ENCODE data around the gene COG4. TPM values are rescaled to one million over a fixed set of nuclear protein-coding genes. Genes with fewer than 3 reads are reported as not detected.

Gene COG4
- polyA plus RNA-seq, 4 donors: 59.1 to 75.4 (median 67.5) TPM

DNA sequence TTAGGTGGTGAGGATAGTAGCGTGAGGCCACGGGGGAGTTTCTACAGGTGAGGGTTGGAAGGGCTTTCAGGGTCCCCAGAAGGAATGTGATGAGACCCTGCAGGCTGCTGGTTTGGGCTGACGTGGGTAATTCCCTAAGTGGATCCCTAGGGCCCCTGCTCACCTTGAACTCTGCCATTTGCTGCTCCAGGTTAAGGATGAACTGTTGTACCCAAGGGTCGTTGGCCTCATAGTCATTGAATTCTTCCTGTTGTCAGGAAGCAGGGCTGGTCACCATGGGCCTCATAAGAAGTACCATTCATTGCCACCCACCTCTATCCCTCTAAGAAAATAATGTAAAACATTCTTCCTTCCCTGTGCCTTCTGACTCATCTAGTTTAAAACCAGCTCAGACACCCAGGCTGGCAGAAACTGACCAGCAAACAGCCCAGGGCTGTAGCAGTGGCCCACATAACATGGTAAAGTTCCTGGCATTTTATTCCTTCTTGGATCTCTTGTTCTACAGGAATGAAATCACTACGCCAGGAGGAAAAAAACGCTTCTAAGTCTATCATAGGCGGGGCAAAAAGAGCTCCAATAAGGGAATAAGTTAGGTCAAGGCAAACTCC, 41.3 kb downstream of the COG4 start:
- DNase-seq (ENCODE audit: low read depth in 4 of 4, low spot score in 2 of 4): no peak

- no peak for DNase-seq (ENCODE audit: low read depth in 4 of 4, low spot score in 2 of 4)
Observed at GRCh38 chr16:70480127-70481105, 42.9 kb downstream of the COG4 start.

- no peak for DNase-seq (ENCODE audit: low read depth in 4 of 4, low spot score in 2 of 4)
Observed at GRCh38 chr16:70478912-70479341, 44.4 kb downstream of the COG4 start.

- DNase-seq (ENCODE audit: low read depth in 4 of 4, low spot score in 2 of 4): no peak
Observed at GRCh38 chr16:70478169-70478568, 45.2 kb downstream of the COG4 start.

GRCh38 chr16:70476272-70477020, 46.9 kb downstream of the COG4 start:
- DNase-seq (ENCODE audit: low read depth in 4 of 4, low spot score in 2 of 4): no peak

- no peak for DNase-seq (ENCODE audit: low read depth in 4 of 4, low spot score in 2 of 4)
Observed at GRCh38 chr16:70475054-70475871, 48.1 kb downstream of the COG4 start.

DNA sequence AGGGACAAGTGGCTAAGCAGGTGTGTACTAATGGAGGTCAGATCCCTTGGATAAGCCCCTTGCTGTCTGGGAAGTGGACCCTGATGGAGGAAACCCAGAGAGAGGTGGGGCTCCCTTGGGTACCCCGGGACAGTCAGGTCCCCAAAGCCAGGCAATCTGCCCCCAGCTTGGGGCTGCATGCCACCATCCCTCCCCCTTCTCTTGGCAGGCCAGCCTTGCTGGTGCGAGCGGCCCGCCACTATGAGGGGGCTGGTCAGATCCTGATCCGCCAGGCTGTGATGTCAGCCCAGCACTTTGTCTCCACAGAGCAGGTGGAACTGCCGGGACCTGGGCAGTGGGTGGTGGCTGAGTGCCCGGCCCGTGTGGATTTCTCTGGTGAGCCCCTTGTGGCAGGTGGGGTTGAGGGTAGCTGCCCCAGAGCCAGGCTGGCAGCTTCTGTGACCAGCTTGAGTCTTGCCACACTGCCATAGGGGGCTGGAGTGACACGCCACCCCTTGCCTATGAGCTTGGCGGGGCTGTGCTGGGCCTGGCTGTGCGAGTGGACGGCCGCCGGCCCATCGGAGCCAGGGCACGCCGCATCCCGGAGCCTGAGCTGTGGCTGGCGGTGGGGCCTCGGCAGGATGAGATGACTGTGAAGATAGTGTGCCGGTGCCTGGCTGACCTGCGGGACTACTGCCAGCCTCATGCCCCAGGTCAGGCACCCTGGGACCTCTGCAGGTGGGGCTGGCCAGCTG, 48.9 kb downstream of the COG4 start:
- no peak for DNase-seq (ENCODE audit: low read depth in 4 of 4, low spot score in 2 of 4)

- no peak for DNase-seq (ENCODE audit: low read depth in 4 of 4, low spot score in 2 of 4)
Observed at GRCh38 chr16:70473446-70474319, 49.7 kb downstream of the COG4 start.

GRCh38 chr16:70472786-70473433, 50.4 kb downstream of the COG4 start:
- no peak for DNase-seq (ENCODE audit: low read depth in 4 of 4, low spot score in 2 of 4)

GRCh38 chr16:70470927-70471341, 52.4 kb downstream of the COG4 start:
- DNase-seq (ENCODE audit: low read depth in 4 of 4, low spot score in 2 of 4): no peak

DNA sequence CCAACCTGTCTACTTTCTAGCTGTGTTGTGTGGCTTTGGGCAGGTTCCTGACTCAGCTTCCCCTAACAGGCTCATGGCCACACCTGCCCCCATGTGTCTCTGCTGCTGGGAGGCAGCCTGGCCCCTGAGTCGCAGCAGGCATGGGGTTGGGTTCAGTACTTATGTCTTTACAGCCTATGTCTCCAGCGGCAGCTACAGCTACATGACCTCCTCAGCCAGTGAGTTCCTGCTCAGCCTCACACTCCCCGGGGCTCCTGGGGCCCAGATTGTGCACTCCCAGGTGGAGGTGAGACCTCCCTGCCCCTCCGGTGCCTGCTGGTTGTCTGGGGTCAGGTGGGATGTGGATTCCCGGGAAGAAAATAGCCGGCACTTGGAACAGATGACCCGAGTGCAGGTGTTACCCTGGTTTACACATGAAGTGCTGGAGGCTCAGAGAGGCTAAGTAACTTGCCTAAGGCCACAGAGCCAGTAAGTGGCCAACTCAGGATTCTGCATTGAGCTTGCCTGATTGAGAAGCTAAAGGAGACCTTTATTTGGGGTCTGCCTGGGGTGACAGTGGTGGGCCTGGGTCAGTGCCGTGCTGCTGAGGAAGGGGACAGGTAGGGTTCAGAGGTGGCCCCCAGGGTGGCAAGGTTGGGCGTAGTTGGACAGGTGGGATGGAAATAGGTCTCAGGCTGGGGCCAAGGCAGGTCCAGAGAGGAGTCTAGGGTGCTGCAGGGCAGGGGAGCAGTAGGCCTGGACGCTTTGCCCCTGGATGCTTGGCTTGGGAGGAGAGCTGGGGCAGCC, 53.0 kb downstream of the COG4 start:
- no peak for DNase-seq (ENCODE audit: low read depth in 4 of 4, low spot score in 2 of 4)

DNA sequence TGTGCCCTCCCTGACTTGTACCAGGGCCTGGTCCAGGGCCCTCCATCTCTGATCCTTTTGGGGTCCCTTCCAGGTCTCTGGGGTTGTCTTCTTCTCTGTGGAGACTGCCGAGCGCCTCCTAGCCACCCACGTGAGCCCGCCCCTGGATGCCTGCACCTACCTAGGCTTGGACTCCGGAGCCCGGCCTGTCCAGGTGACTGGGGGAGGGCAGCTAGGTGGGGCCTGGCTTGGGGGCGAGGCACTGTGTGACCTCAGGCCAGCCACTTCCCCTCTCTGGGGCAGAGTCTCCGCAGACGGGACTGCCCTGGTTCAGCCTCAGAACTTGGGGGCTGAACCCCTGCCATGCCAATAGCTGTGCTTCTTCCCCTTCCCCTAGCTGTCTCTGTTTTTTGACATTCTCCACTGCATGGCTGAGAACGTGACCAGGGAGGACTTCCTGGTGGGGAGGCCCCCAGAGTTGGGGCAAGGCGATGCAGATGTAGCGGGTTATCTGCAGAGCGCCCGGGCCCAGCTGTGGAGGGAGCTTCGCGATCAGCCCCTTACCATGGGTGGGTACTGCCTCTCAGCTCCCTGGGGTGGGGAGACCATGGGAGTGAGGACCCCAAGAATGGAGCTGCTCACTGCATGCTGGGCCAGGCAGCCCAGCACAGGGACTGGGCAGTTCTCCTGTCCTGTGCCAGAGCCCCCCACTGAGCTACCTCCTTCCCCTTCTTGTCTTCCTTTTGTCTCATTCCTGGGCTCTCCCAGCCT, 54.4 kb downstream of the COG4 start:
- DNase-seq (ENCODE audit: low read depth in 4 of 4, low spot score in 2 of 4): no peak

- no peak for DNase-seq (ENCODE audit: low read depth in 4 of 4, low spot score in 2 of 4)
Observed at GRCh38 chr16:70467608-70468007, 55.7 kb downstream of the COG4 start.

- DNase-seq (ENCODE audit: low read depth in 4 of 4, low spot score in 2 of 4): no peak
Observed at GRCh38 chr16:70467113-70467512, 56.2 kb downstream of the COG4 start.

GRCh38 chr16:70466805-70467076, 56.6 kb downstream of the COG4 start:
- DNase-seq (ENCODE audit: low read depth in 4 of 4, low spot score in 2 of 4): no peak

GRCh38 chr16:70465999-70466804, 57.2 kb downstream of the COG4 start:
- no peak for DNase-seq (ENCODE audit: low read depth in 4 of 4, low spot score in 2 of 4)
